ENCODE results near the gene DNAH10. TPM values are rescaled to one million over a fixed set of nuclear protein-coding genes. Genes with fewer than 3 reads are reported as not detected.

The DNAH10 gene
- total and polyA plus RNA-seq, 2 of the 13 experiments (the other 11 are each of a cell fraction or from before 2014, with no cell fraction given) = 0.01 to 0.02 TPM

DNA sequence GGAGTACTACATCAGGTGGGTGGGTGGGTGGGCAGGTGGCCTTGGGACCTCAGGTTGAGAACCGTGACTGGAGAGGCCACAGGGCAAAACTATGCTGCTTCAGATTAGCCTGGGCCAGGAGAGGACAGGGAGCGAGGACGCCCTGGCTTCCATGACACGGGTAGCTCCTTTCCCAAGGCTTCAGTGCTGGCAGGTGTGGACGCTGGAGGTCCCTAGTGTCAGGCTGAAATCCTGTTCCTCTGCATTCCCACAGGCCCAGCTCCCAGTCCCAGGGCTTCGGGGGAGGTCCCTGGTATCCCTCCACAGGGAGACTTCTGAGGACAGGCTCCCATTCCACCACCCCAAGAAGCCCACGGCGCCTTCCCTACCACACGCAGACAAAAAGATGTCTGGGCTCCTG is 178.9 kb downstream of the DNAH10 start (continued):
- TF ChIP-seq ZBED4 (CRISPR knock-in tag; IDR thresholded peaks at IDR 0.05; ENCODE audit: borderline replicate concordance) (no peak), ZBTB21 (CRISPR knock-in tag; IDR thresholded peaks at IDR 0.05) (no peak), JDP2 (CRISPR knock-in tag; IDR thresholded peaks at IDR 0.05; ENCODE audit: borderline replicate concordance) (no peak), SKIL (CRISPR knock-in tag; IDR thresholded peaks at IDR 0.05; ENCODE audit: borderline replicate concordance) (no peak), MTERF4 (CRISPR knock-in tag; IDR thresholded peaks at IDR 0.05) (no peak)
